Activated T-helper 1 cell treated with anti-CD3 and anti-CD28 coated beads, Interleukin-12 subunit alpha, Interleukin-12 subunit beta, Interleukin-2, Interleukin-4 antibody, amounts not matched to agents 30 ng/mL and 10 ng/mL and 1 ng/mL, durations not matched to agents 14 hours and 24 hours and 36 hours (primary cell): ENCODE measurements around the gene LHX4. TPM values are rescaled to one million over a fixed set of nuclear protein-coding genes. Genes with fewer than 3 reads are reported as not detected.
A peak's percentile ranks its signal among the peaks of the same experiment; 100 is the strongest.

ENCODE experiments used
- DNase-seq: peaks from one replicate; pipeline ENCODE4 v3.0.0; 2021; ENCODE audit warnings: low spot score
- H3K27ac Mint-ChIP-seq: one replicate; pipeline ENCODE4 v1.8.0; 2021; ENCODE audit warnings: mild to moderate bottlenecking, mixed read lengths
- H3K27me3 Mint-ChIP-seq: one replicate; pipeline ENCODE4 v1.8.0; 2022; ENCODE audit warnings: mild to moderate bottlenecking, moderate library complexity, mixed read lengths; ENCODE audit not compliant: insufficient read depth
- H3K36me3 Mint-ChIP-seq: one replicate; pipeline ENCODE4 v1.8.0; 2021; ENCODE audit warnings: low read depth, mixed read lengths
- H3K4me1 Mint-ChIP-seq: one replicate; pipeline ENCODE4 v1.8.0; 2021; ENCODE audit warnings: low read depth, mixed read lengths
- H3K4me3 Mint-ChIP-seq: one replicate; pipeline ENCODE4 v1.8.0; 2021; ENCODE audit warnings: mild to moderate bottlenecking, moderate library complexity, mixed read lengths
- H3K9me3 Mint-ChIP-seq: one replicate; pipeline ENCODE4 v1.8.0; 2021; ENCODE audit warnings: mixed read lengths
- intact Hi-C: fragments of 100-400 bp; cut with micrococcal nuclease; formaldehyde crosslinking; loops from one replicate; pipeline ENCODE4 v1.15.1; 2024
- total RNA-seq: library from RNA; stranded (reverse); gene quantifications from 2 replicates; pipeline ENCODE4 v1.2.3, GENCODE V29; 2022

The LHX4 gene
- total RNA-seq, 1 donor from 2014 or later: not detected

DNA sequence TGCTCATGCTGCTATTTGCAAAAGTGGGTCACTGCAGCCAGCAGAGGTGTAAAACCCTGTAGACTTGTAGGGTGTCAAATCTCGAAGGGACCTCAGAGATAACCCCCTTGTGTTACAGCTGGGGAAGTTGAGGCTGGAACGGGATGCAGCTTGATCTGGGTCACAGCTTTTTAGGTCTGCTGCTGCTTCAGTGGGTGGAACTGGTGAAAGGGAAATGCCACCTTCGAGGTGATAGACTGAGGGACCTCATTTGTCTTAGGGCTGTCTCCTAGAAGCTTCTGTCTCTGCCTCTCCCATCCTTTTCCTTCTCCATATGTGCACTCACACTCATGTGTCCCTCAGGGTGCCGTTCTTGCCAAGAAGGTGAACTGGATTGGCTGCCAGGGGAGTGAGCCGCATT lies 40.0 kb upstream of the LHX4 start:
- Mint-ChIP-seq H3K9me3 (no peaks in the 10 kb centered on the region), H3K27me3 (no peaks in the 10 kb centered on the region), H3K27ac (no peak overlapping the region), H3K4me3 (no peak overlapping the region), H3K4me1 (peaks cover 7% of the 10 kb centered on the region), H3K36me3 (peaks cover 4% of the 10 kb centered on the region)
- no peak for DNase-seq
- intact Hi-C loops: no loop called here

DNA sequence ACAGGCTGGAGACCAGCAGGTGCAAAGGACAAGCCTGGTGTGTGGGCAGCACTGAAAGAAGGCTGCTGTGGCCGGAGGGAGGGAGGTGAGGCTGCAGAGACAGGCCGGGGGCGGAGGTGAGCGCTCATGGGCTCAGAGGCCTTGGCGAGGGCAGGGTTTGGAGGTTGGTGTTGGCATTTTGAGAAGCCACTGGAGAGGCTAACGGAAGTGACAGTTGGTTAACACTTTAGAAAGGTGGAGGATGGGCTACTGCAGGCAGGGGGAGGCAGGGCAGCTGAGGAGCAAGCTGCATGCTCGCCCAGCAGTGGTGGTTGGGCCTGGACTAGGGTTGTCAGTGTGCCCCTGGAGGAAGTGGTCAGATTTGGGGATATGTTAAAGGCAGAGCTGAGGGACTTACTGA lies 37.9 kb upstream of the LHX4 start:
- intact Hi-C loops: no loop called here
- no peak for DNase-seq
- Mint-ChIP-seq H3K4me3 (no peak overlapping the region), H3K9me3 (no peaks in the 10 kb centered on the region), H3K4me1 (peaks cover 7% of the 10 kb centered on the region), H3K36me3 (peaks cover 4% of the 10 kb centered on the region), H3K27ac (peak overlapping the region; percentile 5), H3K27me3 (no peaks in the 10 kb centered on the region)

GRCh38 chr1:180193141-180194047 lies 36.7 kb upstream of the LHX4 start:
- DNase-seq: no peak
- H3K27ac Mint-ChIP-seq: no peak overlapping the region

DNA sequence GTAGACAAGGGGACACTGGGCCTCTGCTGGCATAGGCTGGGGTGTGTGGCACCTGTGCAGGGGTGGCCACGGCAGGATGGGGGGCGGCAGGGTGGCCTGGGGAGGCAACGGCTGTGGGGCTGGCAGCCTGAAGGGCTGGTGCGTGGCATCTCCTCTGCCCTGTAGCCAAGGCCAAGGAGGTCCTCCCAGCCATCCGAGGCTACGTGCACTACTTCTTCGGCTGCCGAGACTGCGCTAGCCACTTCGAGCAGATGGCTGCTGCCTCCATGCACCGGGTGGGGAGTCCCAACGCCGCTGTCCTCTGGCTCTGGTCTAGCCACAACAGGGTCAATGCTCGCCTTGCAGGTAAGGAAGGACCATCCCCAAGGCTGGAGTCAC lies 36.0 kb upstream of the LHX4 start:
- no peak overlapping the region for H3K27ac Mint-ChIP-seq
- no peaks in the 10 kb centered on the region for H3K9me3 Mint-ChIP-seq
- no peak overlapping the region for H3K4me3 Mint-ChIP-seq
- no peak for DNase-seq
- H3K36me3 Mint-ChIP-seq: peaks cover 4% of the 10 kb centered on the region
- intact Hi-C loops: no loop called here
- H3K4me1 Mint-ChIP-seq: peaks cover 7% of the 10 kb centered on the region
- no peaks in the 10 kb centered on the region for H3K27me3 Mint-ChIP-seq

More at GRCh38 chr1:180193141-180194047, 36.7 kb upstream of the LHX4 start:
- no peak overlapping the region for H3K4me3 Mint-ChIP-seq
- H3K9me3 Mint-ChIP-seq: no peaks in the 10 kb centered on the region
- H3K4me1 Mint-ChIP-seq: peaks cover 7% of the 10 kb centered on the region
- intact Hi-C loops: no loop called here
- H3K27me3 Mint-ChIP-seq: no peaks in the 10 kb centered on the region
- peaks cover 4% of the 10 kb centered on the region for H3K36me3 Mint-ChIP-seq

- H3K4me1 Mint-ChIP-seq: peaks cover 7% of the 10 kb centered on the region
- no peak overlapping the region for H3K4me3 Mint-ChIP-seq
- H3K27ac Mint-ChIP-seq: no peak overlapping the region
- intact Hi-C loops: no loop called here
- DNase-seq: no peak
- no peaks in the 10 kb centered on the region for H3K27me3 Mint-ChIP-seq
- H3K9me3 Mint-ChIP-seq: no peaks in the 10 kb centered on the region
- H3K36me3 Mint-ChIP-seq: peaks cover 4% of the 10 kb centered on the region
Measured at GRCh38 chr1:180194546-180195207, 35.4 kb upstream of the LHX4 start.

DNA sequence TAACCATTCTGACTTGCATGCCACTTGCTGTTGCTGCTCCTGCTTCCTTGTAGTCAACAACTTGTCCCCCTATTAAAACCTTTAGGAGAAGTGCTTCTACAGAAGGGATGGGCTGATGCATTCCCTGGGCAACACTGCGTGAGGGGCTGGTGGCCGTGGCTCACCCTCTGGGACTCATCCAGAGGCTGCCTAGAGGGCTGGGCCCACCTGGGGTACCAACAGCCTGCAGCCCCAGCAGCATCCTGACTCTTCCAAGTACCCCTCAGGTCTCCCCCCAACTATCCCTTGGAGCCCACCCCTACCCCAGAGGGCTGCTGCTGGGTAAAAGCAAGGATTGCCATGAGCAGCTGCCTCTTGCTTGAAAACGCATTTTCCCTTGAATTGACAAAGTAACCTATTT lies 34.7 kb upstream of the LHX4 start:
- peaks cover 7% of the 10 kb centered on the region for H3K4me1 Mint-ChIP-seq
- no peak overlapping the region for H3K27ac Mint-ChIP-seq
- H3K4me3 Mint-ChIP-seq: no peak overlapping the region
- peaks cover 4% of the 10 kb centered on the region for H3K36me3 Mint-ChIP-seq
- intact Hi-C loops: no loop called here
- DNase-seq: no peak
- no peaks in the 10 kb centered on the region for H3K9me3 Mint-ChIP-seq
- H3K27me3 Mint-ChIP-seq: no peaks in the 10 kb centered on the region

- no peak for DNase-seq
- H3K27me3 Mint-ChIP-seq: no peaks in the 10 kb centered on the region
- no peak overlapping the region for H3K4me3 Mint-ChIP-seq
- H3K27ac Mint-ChIP-seq: no peak overlapping the region
- peaks cover 4% of the 10 kb centered on the region for H3K36me3 Mint-ChIP-seq
- peaks cover 7% of the 10 kb centered on the region for H3K4me1 Mint-ChIP-seq
- no peaks in the 10 kb centered on the region for H3K9me3 Mint-ChIP-seq
- intact Hi-C loops: no loop called here
Measured at GRCh38 chr1:180195916-180196315, 34.1 kb upstream of the LHX4 start.

DNA sequence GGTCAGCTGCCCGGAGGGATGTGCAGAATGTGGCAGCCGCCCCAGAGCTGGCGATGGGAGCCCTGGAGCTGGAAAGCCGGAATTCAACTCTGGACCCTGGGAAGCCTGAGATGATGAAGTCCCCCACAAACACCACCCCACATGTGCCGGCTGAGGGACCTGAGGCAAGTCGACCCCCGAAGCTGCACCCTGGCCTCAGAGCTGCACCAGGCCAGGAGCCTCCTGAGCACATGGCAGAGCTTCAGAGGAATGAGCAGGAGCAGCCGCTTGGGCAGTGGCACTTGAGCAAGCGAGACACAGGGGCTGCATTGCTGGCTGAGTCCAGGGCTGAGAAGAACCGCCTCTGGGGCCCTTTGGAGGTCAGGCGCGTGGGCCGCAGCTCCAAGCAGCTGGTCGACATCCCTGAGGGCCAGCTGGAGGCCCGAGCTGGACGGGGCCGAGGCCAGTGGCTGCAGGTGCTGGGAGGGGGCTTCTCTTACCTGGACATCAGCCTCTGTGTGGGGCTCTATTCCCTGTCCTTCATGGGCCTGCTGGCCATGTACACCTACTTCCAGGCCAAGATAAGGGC lies 33.5 kb upstream of the LHX4 start:
- Mint-ChIP-seq H3K27me3 (no peaks in the 10 kb centered on the region), H3K27ac (no peak overlapping the region)
- intact Hi-C loops: no loop called here

DNA sequence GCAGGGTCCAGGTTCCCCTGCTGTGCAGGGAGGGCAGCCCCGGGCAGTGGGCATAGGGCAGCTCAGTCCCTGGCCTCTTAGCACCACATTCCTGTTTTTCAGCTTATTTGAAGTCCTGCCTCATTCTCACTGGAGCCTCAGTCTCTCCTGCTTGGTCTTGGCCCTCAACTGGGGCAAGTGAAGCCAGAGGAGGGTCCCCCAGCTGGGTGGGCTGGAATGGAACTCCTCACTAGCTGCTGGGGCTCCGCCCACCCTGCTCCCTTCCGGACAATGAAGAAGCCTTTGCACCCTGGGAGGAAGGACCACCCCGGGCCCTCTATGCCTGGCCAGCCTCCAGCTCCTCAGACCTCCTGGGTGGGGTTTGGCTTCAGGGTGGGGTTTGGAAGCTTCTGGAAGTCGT lies 32.8 kb upstream of the LHX4 start:
- DNase-seq: no peak
- Mint-ChIP-seq H3K27me3 (no peaks in the 10 kb centered on the region), H3K4me1 (peaks cover 3% of the 10 kb centered on the region), H3K36me3 (peaks cover 4% of the 10 kb centered on the region), H3K9me3 (no peaks in the 10 kb centered on the region), H3K27ac (no peak overlapping the region), H3K4me3 (no peak overlapping the region)
- intact Hi-C loops: no loop called here

More for the DNA sequence above, 33.5 kb upstream of the LHX4 start:
- Mint-ChIP-seq H3K4me1 (peaks cover 7% of the 10 kb centered on the region), H3K4me3 (no peak overlapping the region), H3K9me3 (no peaks in the 10 kb centered on the region), H3K36me3 (peaks cover 4% of the 10 kb centered on the region)
- no peak for DNase-seq

- Mint-ChIP-seq H3K36me3 (no peaks in the 10 kb centered on the region), H3K9me3 (no peaks in the 10 kb centered on the region), H3K4me3 (no peak overlapping the region), H3K27me3 (no peaks in the 10 kb centered on the region), H3K27ac (no peak overlapping the region), H3K4me1 (no peaks in the 10 kb centered on the region)
- no peak for DNase-seq
- intact Hi-C loops: no loop called here
Measured at GRCh38 chr1:180198196-180198595, 31.9 kb upstream of the LHX4 start.

DNA sequence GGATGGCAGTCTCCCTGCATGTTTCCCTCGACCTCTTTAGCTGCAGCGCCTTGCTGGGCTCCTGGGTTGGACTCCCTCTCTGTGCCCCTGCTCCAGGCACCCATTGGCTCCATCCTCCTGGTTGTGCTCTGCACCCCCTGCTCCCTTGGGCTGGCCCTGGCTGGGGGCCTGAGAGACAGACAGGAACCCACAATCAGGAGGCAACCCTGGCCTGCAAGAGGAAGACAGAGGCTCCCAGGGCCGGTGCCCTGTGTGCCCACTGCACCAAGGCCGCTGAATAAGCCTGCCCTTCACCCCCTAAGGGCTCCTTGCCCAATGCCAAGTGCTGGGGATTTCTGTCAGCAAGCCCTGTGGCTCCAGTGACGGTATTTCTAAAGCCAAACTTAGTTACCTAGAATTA lies 31.5 kb upstream of the LHX4 start:
- intact Hi-C loops: no loop called here
- Mint-ChIP-seq H3K9me3 (no peaks in the 10 kb centered on the region), H3K36me3 (no peaks in the 10 kb centered on the region), H3K27me3 (no peaks in the 10 kb centered on the region), H3K27ac (no peak overlapping the region), H3K4me3 (no peak overlapping the region), H3K4me1 (no peaks in the 10 kb centered on the region)
- DNase-seq: no peak

DNA sequence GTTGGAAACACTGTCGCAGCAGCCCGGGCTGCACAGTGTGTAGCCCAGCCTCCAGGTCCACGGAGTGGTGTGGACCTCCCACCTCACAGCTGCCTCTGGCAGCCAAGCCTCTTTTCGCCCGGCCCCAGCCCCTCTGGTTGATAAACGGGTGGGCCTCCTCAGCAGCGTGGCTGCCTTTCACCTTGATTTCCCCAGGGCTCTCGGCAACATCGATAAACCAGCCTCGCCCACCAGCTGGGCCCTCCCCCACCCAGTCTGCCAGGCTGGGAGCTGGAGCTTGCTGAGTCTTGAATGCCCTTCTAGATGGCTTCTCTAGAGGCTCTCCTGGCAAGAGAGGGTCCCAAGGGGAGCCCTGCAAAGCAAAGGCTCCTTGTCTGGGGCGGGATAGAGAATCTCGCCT lies 31.0 kb upstream of the LHX4 start:
- intact Hi-C loops: no loop called here
- H3K27ac Mint-ChIP-seq: no peak overlapping the region
- H3K36me3 Mint-ChIP-seq: no peaks in the 10 kb centered on the region
- H3K27me3 Mint-ChIP-seq: no peaks in the 10 kb centered on the region
- DNase-seq: no peak
- H3K9me3 Mint-ChIP-seq: no peaks in the 10 kb centered on the region
- no peaks in the 10 kb centered on the region for H3K4me1 Mint-ChIP-seq
- H3K4me3 Mint-ChIP-seq: no peak overlapping the region

- DNase-seq: no peak
- H3K36me3 Mint-ChIP-seq: no peaks in the 10 kb centered on the region
- intact Hi-C loops: no loop called here
- no peaks in the 10 kb centered on the region for H3K4me1 Mint-ChIP-seq
- no peaks in the 10 kb centered on the region for H3K9me3 Mint-ChIP-seq
- H3K27me3 Mint-ChIP-seq: no peaks in the 10 kb centered on the region
- no peak overlapping the region for H3K4me3 Mint-ChIP-seq
- H3K27ac Mint-ChIP-seq: no peak overlapping the region
Measured at GRCh38 chr1:180201451-180202200, 28.4 kb upstream of the LHX4 start.
